GM23338 (cell line): ENCODE measurements around the gene CAVIN2. TPM values are rescaled to one million over a fixed set of nuclear protein-coding genes. Genes with fewer than 3 reads are reported as not detected.

ENCODE experiments used
- ATAC-seq: fragments of 200-7000 bp; cut with Tn5 transposase; 3 replicates; pipeline ENCODE4 v1.9.1; 2020
- DNase-seq: peaks from one replicate; pipeline ENCODE4 v3.0.0-alpha.2; 2015; ENCODE audit warnings: low spot score
- H2AFZ ChIP-seq: fragments of 200-600 bp; sonication (generic); 2 replicates; pipeline ENCODE4 v1.8.0; 2016; ENCODE audit warnings: antibody characterized with exemption, mild to moderate bottlenecking, moderate library complexity
- H3F3A ChIP-seq: fragments of 200-600 bp; sonication (generic); replicated peaks from 2 replicates; pipeline ENCODE4 v1.8.0; 2017; ENCODE audit warnings: antibody characterized with exemption, mixed run types, low read depth
- H3K27ac ChIP-seq: fragments of 200-600 bp; sonication (generic); 2 replicates; pipeline ENCODE4 v1.6.1; 2016; ENCODE audit warnings: low read depth
- H3K27me3 ChIP-seq: fragments of 200-600 bp; sonication (generic); 2 replicates; pipeline ENCODE4 v1.8.0; 2016; ENCODE audit warnings: mild to moderate bottlenecking, mixed run types, moderate library complexity; ENCODE audit not compliant: insufficient read depth
- H3K36me3 ChIP-seq: fragments of 200-600 bp; sonication (generic); 2 replicates; pipeline ENCODE4 v1.8.0; 2016; ENCODE audit warnings: mild to moderate bottlenecking; ENCODE audit not compliant: insufficient read depth
- H3K4me1 ChIP-seq: fragments of 200-600 bp; sonication (generic); 2 replicates; pipeline ENCODE4 v1.8.0; 2016; ENCODE audit warnings: mild to moderate bottlenecking, moderate library complexity; ENCODE audit not compliant: insufficient read depth
- H3K4me2 ChIP-seq: fragments of 200-600 bp; sonication (generic); 2 replicates; pipeline ENCODE4 v1.7.1; 2017; ENCODE audit warnings: mixed run types
- H3K4me3 ChIP-seq: fragments of 200-600 bp; sonication (generic); 2 replicates; pipeline ENCODE4 v1.6.1; 2016; ENCODE audit warnings: mixed run types
- H3K79me2 ChIP-seq: fragments of 200-600 bp; sonication (generic); replicated peaks from 2 replicates; pipeline ENCODE4 v1.8.0; 2017; ENCODE audit warnings: mild to moderate bottlenecking; ENCODE audit not compliant: insufficient read depth
- H3K9me2 ChIP-seq: fragments of 200-600 bp; sonication (generic); 2 replicates; pipeline ENCODE4 v1.8.0; 2017; ENCODE audit not compliant: insufficient read depth
- H4K20me1 ChIP-seq: fragments of 200-600 bp; sonication (generic); replicated peaks from 2 replicates; pipeline ENCODE4 v1.8.0; 2017; ENCODE audit warnings: mild to moderate bottlenecking; ENCODE audit not compliant: insufficient read depth
- H3K27ac Mint-ChIP-seq: 2 replicates; pipeline ENCODE4 v1.8.0; 2020; ENCODE audit warnings: inconsistent platforms, mild to moderate bottlenecking, moderate library complexity, mixed read lengths
- H3K27me3 Mint-ChIP-seq: 3 replicates; pipeline ENCODE4 v1.8.0; 2022; ENCODE audit warnings: low read depth, mild to moderate bottlenecking, moderate library complexity, mixed read lengths, inconsistent platforms; ENCODE audit not compliant: insufficient read depth, poor library complexity
- H3K36me3 Mint-ChIP-seq: 3 replicates; pipeline ENCODE4 v1.8.0; 2021; ENCODE audit warnings: low read depth, mild to moderate bottlenecking, inconsistent platforms, moderate library complexity, mixed read lengths
- H3K4me1 Mint-ChIP-seq: 3 replicates; pipeline ENCODE4 v1.8.0; 2020; ENCODE audit warnings: mild to moderate bottlenecking, inconsistent platforms, mixed read lengths
- H3K4me3 Mint-ChIP-seq: 3 replicates; pipeline ENCODE4 v1.8.0; 2021; ENCODE audit warnings: moderate library complexity, mild to moderate bottlenecking, inconsistent platforms, mixed read lengths
- H3K9me3 Mint-ChIP-seq: 3 replicates; pipeline ENCODE4 v1.8.0; 2020; ENCODE audit warnings: moderate library complexity, mild to moderate bottlenecking, inconsistent platforms, mixed read lengths
- EZH2 ChIP-seq: fragments of 200-600 bp; sonication (generic); IDR thresholded peaks from one replicate; pipeline ENCODE4 v1.8.0; 2017; ENCODE audit warnings: antibody characterized with exemption, mild to moderate bottlenecking, low read depth; ENCODE audit not compliant: unreplicated experiment
- NANOG ChIP-seq: IDR thresholded peaks from 2 replicates; pipeline ENCODE4 v1.6.1; 2016; ENCODE audit warnings: antibody characterized with exemption, borderline replicate concordance
- POLR2AphosphoS5 ChIP-seq: IDR thresholded peaks from 2 replicates; pipeline ENCODE4 v1.6.1; 2016; ENCODE audit warnings: antibody characterized with exemption, low read depth
- ZNF114 ChIP-seq: fragments of 250-450 bp; sonication (Bioruptor Pico); IDR thresholded peaks from 2 replicates; pipeline ENCODE4 v1.5.0; 2020; ENCODE audit warnings: mild to moderate bottlenecking, moderate library complexity
- polyA plus RNA-seq: library from polyadenylated mRNA; unstranded; fragments of >200 nt; fragmentation: Nextera tagmentation; extraction: Ambion mirVana; gene quantifications from 2 replicates; pipeline ENCODE4 v1.2.1, GENCODE V29; 2016
- total RNA-seq: library from RNA; depleted of rRNA; stranded (reverse); fragments of >200 nt; shearing (Covaris generic); gene quantifications from 2 replicates; pipeline ENCODE4 v1.2.3, GENCODE V29; 2014
- TF ChIP-seq, protein P1 (sequence below): fragments of 250-450 bp; sonication (Bioruptor Pico); IDR thresholded peaks from 2 replicates; pipeline ENCODE4 v1.5.0; 2020; ENCODE audit warnings: mild to moderate bottlenecking, moderate library complexity

CAVIN2 gene
- total and polyA plus RNA-seq, 2 experiments from 2014 or later, result 0.07 to 0.15 TPM

DNA sequence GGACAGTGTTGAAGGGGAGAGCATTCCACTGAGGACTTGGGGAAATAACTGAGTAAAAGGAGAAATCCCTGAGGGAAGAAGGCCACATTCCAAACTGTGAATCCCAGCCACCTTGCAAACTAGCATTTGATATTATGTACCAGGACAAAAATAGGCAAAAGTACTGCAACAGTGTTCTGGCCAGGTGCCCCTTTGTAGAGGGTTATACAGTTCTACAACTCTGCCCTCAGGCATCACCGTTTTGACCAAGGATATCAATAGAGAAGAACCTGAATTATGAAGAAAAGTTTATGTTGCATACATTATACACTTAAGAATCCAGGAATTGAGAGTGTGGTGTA is 20.6 kb upstream of the CAVIN2 start:
- Mint-ChIP-seq H3K4me3 (no peak overlapping the region), H3K27ac (no peak overlapping the region), H3K9me3 (no peaks in the 10 kb centered on the region), H3K36me3 (no peaks in the 10 kb centered on the region), H3K27me3 (no peaks in the 10 kb centered on the region), H3K4me1 (peaks cover 25% of the 10 kb centered on the region)
- Histone ChIP-seq H3K4me3 (no peak overlapping the region), H3F3A (no peaks in the 10 kb centered on the region), H3K27me3 (no peaks in the 10 kb centered on the region), H3K4me1 (no peaks in the 10 kb centered on the region), H3K27ac (no peak overlapping the region), H3K4me2 (no peak overlapping the region), H3K36me3 (no peaks in the 10 kb centered on the region), H3K9me2 (no peaks in the 10 kb centered on the region), H4K20me1 (no peaks in the 10 kb centered on the region), H2AFZ (no peak overlapping the region), H3K79me2 (no peaks in the 10 kb centered on the region)
- ATAC-seq (no peak), DNase-seq (no peak)
- no peak for TF ChIP-seq ZNF114

DNA sequence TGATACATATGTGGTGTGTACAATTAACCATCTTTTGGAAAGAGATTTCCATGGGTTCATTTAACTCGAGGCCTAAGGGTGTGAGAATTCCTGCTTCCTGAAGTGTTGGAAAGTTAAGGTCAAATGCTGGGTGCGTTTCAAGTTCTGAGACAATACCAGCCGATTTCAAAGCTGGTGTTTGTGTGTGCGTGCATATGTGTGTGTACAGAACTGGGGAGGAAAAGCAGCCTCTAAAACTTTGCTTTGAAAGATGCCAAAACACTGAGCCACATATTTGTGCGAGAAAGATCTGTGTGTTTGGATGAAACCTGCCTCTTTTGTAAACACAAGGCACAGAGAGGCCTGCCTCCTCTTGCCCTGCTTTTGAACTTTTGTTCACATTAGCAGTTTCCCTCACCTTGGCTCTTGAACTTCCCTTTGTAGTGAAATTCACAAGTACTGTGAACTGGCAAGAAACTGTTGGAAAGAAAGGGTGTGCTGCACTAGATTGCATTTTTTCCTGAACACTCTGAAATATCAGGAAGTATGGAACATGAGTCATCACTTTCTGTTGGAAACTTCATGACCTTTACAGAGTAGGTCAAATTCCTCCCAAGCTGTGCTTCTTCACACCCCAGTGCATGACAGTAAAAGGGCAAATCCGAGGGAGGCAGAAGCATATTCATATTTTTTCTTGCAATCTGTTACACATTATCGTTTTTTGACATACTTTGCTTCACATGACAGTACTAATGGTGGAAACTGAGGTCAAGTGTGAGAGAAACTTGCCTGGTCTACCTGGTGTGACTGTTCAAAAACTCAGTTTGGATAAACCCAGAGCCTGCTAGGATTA is 20.0 kb upstream of the CAVIN2 start:
- DNase-seq, result no peak
- Histone ChIP-seq H3K9me2 (no peaks in the 10 kb centered on the region), H4K20me1 (no peaks in the 10 kb centered on the region), H3K27ac (no peak overlapping the region), H3K4me2 (no peak overlapping the region), H2AFZ (peak overlapping the region; percentile 3; the same call in 1 of the 2 replicates), H3K4me1 (no peaks in the 10 kb centered on the region), H3K79me2 (no peaks in the 10 kb centered on the region), H3F3A (no peaks in the 10 kb centered on the region), H3K36me3 (no peaks in the 10 kb centered on the region), H3K27me3 (no peaks in the 10 kb centered on the region), H3K4me3 (no peak overlapping the region)
- Mint-ChIP-seq H3K9me3 (no peaks in the 10 kb centered on the region), H3K27ac (0 out of 2 replicates have a peak overlapping the region, but pooled peaks have one; percentile 68), H3K4me1 (peaks cover 25% of the 10 kb centered on the region), H3K36me3 (no peaks in the 10 kb centered on the region), H3K27me3 (no peaks in the 10 kb centered on the region), H3K4me3 (no peak overlapping the region)
- no peak for ATAC-seq
- TF ChIP-seq, protein P1, sequence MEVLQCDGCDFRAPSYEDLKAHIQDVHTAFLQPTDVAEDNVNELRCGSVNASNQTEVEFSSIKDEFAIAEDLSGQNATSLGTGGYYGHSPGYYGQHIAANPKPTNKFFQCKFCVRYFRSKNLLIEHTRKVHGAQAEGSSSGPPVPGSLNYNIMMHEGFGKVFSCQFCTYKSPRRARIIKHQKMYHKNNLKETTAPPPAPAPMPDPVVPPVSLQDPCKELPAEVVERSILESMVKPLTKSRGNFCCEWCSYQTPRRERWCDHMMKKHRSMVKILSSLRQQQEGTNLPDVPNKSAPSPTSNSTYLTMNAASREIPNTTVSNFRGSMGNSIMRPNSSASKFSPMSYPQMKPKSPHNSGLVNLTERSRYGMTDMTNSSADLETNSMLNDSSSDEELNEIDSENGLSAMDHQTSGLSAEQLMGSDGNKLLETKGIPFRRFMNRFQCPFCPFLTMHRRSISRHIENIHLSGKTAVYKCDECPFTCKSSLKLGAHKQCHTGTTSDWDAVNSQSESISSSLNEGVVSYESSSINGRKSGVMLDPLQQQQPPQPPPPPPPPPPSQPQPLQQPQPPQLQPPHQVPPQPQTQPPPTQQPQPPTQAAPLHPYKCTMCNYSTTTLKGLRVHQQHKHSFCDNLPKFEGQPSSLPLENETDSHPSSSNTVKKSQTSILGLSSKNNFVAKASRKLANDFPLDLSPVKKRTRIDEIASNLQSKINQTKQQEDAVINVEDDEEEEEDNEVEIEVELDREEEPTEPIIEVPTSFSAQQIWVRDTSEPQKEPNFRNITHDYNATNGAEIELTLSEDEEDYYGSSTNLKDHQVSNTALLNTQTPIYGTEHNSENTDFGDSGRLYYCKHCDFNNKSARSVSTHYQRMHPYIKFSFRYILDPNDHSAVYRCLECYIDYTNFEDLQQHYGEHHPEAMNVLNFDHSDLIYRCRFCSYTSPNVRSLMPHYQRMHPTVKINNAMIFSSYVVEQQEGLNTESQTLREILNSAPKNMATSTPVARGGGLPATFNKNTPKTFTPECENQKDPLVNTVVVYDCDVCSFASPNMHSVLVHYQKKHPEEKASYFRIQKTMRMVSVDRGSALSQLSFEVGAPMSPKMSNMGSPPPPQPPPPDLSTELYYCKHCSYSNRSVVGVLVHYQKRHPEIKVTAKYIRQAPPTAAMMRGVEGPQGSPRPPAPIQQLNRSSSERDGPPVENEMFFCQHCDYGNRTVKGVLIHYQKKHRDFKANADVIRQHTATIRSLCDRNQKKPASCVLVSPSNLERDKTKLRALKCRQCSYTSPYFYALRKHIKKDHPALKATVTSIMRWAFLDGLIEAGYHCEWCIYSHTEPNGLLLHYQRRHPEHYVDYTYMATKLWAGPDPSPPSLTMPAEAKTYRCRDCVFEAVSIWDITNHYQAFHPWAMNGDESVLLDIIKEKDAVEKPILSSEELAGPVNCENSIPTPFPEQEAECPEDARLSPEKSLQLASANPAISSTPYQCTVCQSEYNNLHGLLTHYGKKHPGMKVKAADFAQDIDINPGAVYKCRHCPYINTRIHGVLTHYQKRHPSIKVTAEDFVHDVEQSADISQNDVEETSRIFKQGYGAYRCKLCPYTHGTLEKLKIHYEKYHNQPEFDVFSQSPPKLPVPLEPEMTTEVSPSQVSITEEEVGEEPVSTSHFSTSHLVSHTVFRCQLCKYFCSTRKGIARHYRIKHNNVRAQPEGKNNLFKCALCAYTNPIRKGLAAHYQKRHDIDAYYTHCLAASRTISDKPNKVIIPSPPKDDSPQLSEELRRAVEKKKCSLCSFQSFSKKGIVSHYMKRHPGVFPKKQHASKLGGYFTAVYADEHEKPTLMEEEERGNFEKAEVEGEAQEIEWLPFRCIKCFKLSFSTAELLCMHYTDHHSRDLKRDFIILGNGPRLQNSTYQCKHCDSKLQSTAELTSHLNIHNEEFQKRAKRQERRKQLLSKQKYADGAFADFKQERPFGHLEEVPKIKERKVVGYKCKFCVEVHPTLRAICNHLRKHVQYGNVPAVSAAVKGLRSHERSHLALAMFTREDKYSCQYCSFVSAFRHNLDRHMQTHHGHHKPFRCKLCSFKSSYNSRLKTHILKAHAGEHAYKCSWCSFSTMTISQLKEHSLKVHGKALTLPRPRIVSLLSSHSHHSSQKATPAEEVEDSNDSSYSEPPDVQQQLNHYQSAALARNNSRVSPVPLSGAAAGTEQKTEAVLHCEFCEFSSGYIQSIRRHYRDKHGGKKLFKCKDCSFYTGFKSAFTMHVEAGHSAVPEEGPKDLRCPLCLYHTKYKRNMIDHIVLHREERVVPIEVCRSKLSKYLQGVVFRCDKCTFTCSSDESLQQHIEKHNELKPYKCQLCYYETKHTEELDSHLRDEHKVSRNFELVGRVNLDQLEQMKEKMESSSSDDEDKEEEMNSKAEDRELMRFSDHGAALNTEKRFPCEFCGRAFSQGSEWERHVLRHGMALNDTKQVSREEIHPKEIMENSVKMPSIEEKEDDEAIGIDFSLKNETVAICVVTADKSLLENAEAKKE (CRISPR knock-in tag), result no peak
- TF ChIP-seq EZH2 (no peak), POLR2AphosphoS5 (no peak), NANOG (no peak), ZNF114 (no peak)
